PC-3 (cell line): ENCODE data around the gene HIGD1C.
"Not testable (repeated sequence)": the region's sequence is repeated elsewhere in the genome, so short reads cannot be mapped to it uniquely, and the experiment has no call there.

Experiments used
- CTCF ChIP-seq: fragments of 300-600 bp; sonication (generic); conservative IDR thresholded peaks from 2 replicates; pipeline ENCODE4 v1.5.1; 2017; ENCODE audit warnings: antibody characterized with exemption, low read depth, mild to moderate bottlenecking, low read length
- EZH2 ChIP-seq: fragments of 300-600 bp; sonication (generic); IDR thresholded peaks from one replicate; pipeline ENCODE4 v1.6.1; 2017; ENCODE audit warnings: antibody characterized with exemption, mild to moderate bottlenecking, low read length; ENCODE audit not compliant: unreplicated experiment

GRCh38 chr12:50930477-50930876 lies 21.9 kb upstream of the HIGD1C start:
- TF ChIP-seq CTCF, EZH2: not testable (repeated sequence)
